ENCODE results near the gene AKR1C1. TPM values are rescaled to one million over a fixed set of nuclear protein-coding genes. Genes with fewer than 3 reads are reported as not detected.
A peak's percentile ranks its signal among the peaks of the same experiment; 100 is the strongest.
"Not testable (repeated sequence)": the region's sequence is repeated elsewhere in the genome, so short reads cannot be mapped to it uniquely, and the experiment has no call there.

AKR1C1 gene
- total RNA-seq, 1 donor from 2014 or later: 1.3 TPM

GRCh38 chr10:5014936-5015335 lies 51.7 kb downstream of the AKR1C1 start:
- no peak for FAIRE-seq
- no peaks in the 10 kb centered on the region for H3K36me3 Mint-ChIP-seq (ENCODE audit: low read depth, unreplicated experiment)

GRCh38 chr10:5018134-5018533 lies 54.9 kb downstream of the AKR1C1 start:
- no peaks in the 10 kb centered on the region for H3K4me1 ChIP-seq (ENCODE audit: insufficient read depth, low read length)
- H3K27ac ChIP-seq (ENCODE audit: low read depth, low read length): no peak overlapping the region
- DNase-seq (ENCODE audit: low read depth) (no peak), FAIRE-seq (no peak)
- H4K20me1 ChIP-seq (ENCODE audit: insufficient read depth, low read length): no peaks in the 10 kb centered on the region
- H3K4me3 Mint-ChIP-seq (ENCODE audit: unreplicated experiment): no peak overlapping the region
- H3K79me2 ChIP-seq (ENCODE audit: insufficient read depth, low read length): no peaks in the 10 kb centered on the region
- H3K36me3 ChIP-seq (ENCODE audit: insufficient read depth, low read length): no peaks in the 10 kb centered on the region
- no peak overlapping the region for H3K4me3 ChIP-seq (ENCODE audit: insufficient read depth, low read depth, low read length)
- H3K27me3 ChIP-seq (ENCODE audit: insufficient read depth, low read length): no peaks in the 10 kb centered on the region
- H3K9me3 Mint-ChIP-seq (ENCODE audit: unreplicated experiment): no peaks in the 10 kb centered on the region
- no peaks in the 10 kb centered on the region for H3K9me3 ChIP-seq (ENCODE audit: insufficient read depth, low read depth, low read length)
- H3K4me2 ChIP-seq (ENCODE audit: low read length): no peak overlapping the region
- no peaks in the 10 kb centered on the region for H3K36me3 Mint-ChIP-seq (ENCODE audit: low read depth, unreplicated experiment)
- peaks cover 10% of the 10 kb centered on the region for H3K4me1 Mint-ChIP-seq (ENCODE audit: low read depth, unreplicated experiment)
- H2AFZ ChIP-seq (ENCODE audit: low read depth, low read length): no peak overlapping the region
- no peak overlapping the region for H3K9ac ChIP-seq (ENCODE audit: low read length)
- TF ChIP-seq CTCF (IDR thresholded peaks at IDR 0.05; ENCODE audit: insufficient read depth, low read depth, low read length): no peak
- TF ChIP-seq EZH2 (IDR thresholded peaks at IDR 0.05; ENCODE audit: insufficient read depth, low read length): no peak
- no peak overlapping the region for H3K27ac Mint-ChIP-seq (ENCODE audit: unreplicated experiment)
- H3K27me3 Mint-ChIP-seq (ENCODE audit: low read depth, unreplicated experiment): no peaks in the 10 kb centered on the region

More at GRCh38 chr10:5014936-5015335, 51.7 kb downstream of the AKR1C1 start:
- Mint-ChIP-seq H3K27ac (ENCODE audit: unreplicated experiment) (no peak overlapping the region), H3K27me3 (ENCODE audit: low read depth, unreplicated experiment) (no peaks in the 10 kb centered on the region), H3K9me3 (ENCODE audit: unreplicated experiment) (no peaks in the 10 kb centered on the region), H3K4me1 (ENCODE audit: low read depth, unreplicated experiment) (peaks cover 7% of the 10 kb centered on the region), H3K4me3 (ENCODE audit: unreplicated experiment) (no peak overlapping the region)
- no peak for DNase-seq (ENCODE audit: low read depth)
- H3K4me3 ChIP-seq (ENCODE audit: insufficient read depth, low read depth, low read length): no peak overlapping the region
- no peak for TF ChIP-seq CTCF (IDR thresholded peaks at IDR 0.05; ENCODE audit: insufficient read depth, low read depth, low read length)
- TF ChIP-seq EZH2 (IDR thresholded peaks at IDR 0.05; ENCODE audit: insufficient read depth, low read length): no peak
- no peaks in the 10 kb centered on the region for H3K27me3 ChIP-seq (ENCODE audit: insufficient read depth, low read length)
- H3K36me3 ChIP-seq (ENCODE audit: insufficient read depth, low read length): no peaks in the 10 kb centered on the region
- no peak overlapping the region for H3K9ac ChIP-seq (ENCODE audit: low read length)
- no peaks in the 10 kb centered on the region for H3K79me2 ChIP-seq (ENCODE audit: insufficient read depth, low read length)
- no peaks in the 10 kb centered on the region for H3K4me1 ChIP-seq (ENCODE audit: insufficient read depth, low read length)
- no peak overlapping the region for H3K27ac ChIP-seq (ENCODE audit: low read depth, low read length)
- no peaks in the 10 kb centered on the region for H3K9me3 ChIP-seq (ENCODE audit: insufficient read depth, low read depth, low read length)
- no peak overlapping the region for H2AFZ ChIP-seq (ENCODE audit: low read depth, low read length)
- H3K4me2 ChIP-seq (ENCODE audit: low read length): no peak overlapping the region
- H4K20me1 ChIP-seq (ENCODE audit: insufficient read depth, low read length): no peaks in the 10 kb centered on the region

- peak; percentile 49 for DNase-seq (ENCODE audit: low read depth)
- not testable (repeated sequence) for FAIRE-seq; H3K4me2 ChIP-seq (ENCODE audit: low read length); H2AFZ ChIP-seq (ENCODE audit: low read depth, low read length); H3K36me3 Mint-ChIP-seq (ENCODE audit: low read depth, unreplicated experiment); H4K20me1 ChIP-seq (ENCODE audit: insufficient read depth, low read length); H3K9me3 Mint-ChIP-seq (ENCODE audit: unreplicated experiment); H3K9me3 ChIP-seq (ENCODE audit: insufficient read depth, low read depth, low read length); H3K79me2 ChIP-seq (ENCODE audit: insufficient read depth, low read length); H3K4me1 Mint-ChIP-seq (ENCODE audit: low read depth, unreplicated experiment); H3K4me1 ChIP-seq (ENCODE audit: insufficient read depth, low read length); H3K27ac ChIP-seq (ENCODE audit: low read depth, low read length); H3K27me3 Mint-ChIP-seq (ENCODE audit: low read depth, unreplicated experiment); H3K9ac ChIP-seq (ENCODE audit: low read length); H3K4me3 Mint-ChIP-seq (ENCODE audit: unreplicated experiment); H3K4me3 ChIP-seq (ENCODE audit: insufficient read depth, low read depth, low read length); H3K27me3 ChIP-seq (ENCODE audit: insufficient read depth, low read length); H3K36me3 ChIP-seq (ENCODE audit: insufficient read depth, low read length)
- peak overlapping the region; percentile 20 for H3K27ac Mint-ChIP-seq (ENCODE audit: unreplicated experiment)
- TF ChIP-seq CTCF (IDR thresholded peaks at IDR 0.05; ENCODE audit: insufficient read depth, low read depth, low read length): peak; percentile 5
Measured at GRCh38 chr10:5018671-5019277, 55.6 kb downstream of the AKR1C1 start.

- not testable (repeated sequence) for H3K9ac ChIP-seq (ENCODE audit: low read length); H3K36me3 Mint-ChIP-seq (ENCODE audit: low read depth, unreplicated experiment); H3K4me1 ChIP-seq (ENCODE audit: insufficient read depth, low read length); H3K4me3 ChIP-seq (ENCODE audit: insufficient read depth, low read depth, low read length); H3K4me2 ChIP-seq (ENCODE audit: low read length); H3K4me3 Mint-ChIP-seq (ENCODE audit: unreplicated experiment); FAIRE-seq; H3K36me3 ChIP-seq (ENCODE audit: insufficient read depth, low read length); H3K27ac ChIP-seq (ENCODE audit: low read depth, low read length); H3K79me2 ChIP-seq (ENCODE audit: insufficient read depth, low read length); DNase-seq (ENCODE audit: low read depth); H3K27me3 Mint-ChIP-seq (ENCODE audit: low read depth, unreplicated experiment); H2AFZ ChIP-seq (ENCODE audit: low read depth, low read length); H3K27me3 ChIP-seq (ENCODE audit: insufficient read depth, low read length); H3K4me1 Mint-ChIP-seq (ENCODE audit: low read depth, unreplicated experiment); H3K9me3 ChIP-seq (ENCODE audit: insufficient read depth, low read depth, low read length); H3K9me3 Mint-ChIP-seq (ENCODE audit: unreplicated experiment); H4K20me1 ChIP-seq (ENCODE audit: insufficient read depth, low read length); H3K27ac Mint-ChIP-seq (ENCODE audit: unreplicated experiment)
Measured at GRCh38 chr10:5019770-5020612, 56.8 kb downstream of the AKR1C1 start.

All from astrocyte (in vitro differentiated cells and primary cell).